ENCODE data around the gene MRPS31.

Gene MRPS31

GRCh38 chr13:40770934-40771618 lies at the start of gene MRPS31:
Gene MRPS31 (minus strand): TSS chr13:40771190. CDS start chr13:40771136, 54 bp downstream.
- DNase-seq (ENCODE audit: low read depth in 2 of 2) = peak; percentile 88 to 89

GRCh38 chr13:40819797-40820315 lies 48.9 kb upstream of the MRPS31 start:
- no peak for DNase-seq (ENCODE audit: low read depth in 2 of 2)

DNA sequence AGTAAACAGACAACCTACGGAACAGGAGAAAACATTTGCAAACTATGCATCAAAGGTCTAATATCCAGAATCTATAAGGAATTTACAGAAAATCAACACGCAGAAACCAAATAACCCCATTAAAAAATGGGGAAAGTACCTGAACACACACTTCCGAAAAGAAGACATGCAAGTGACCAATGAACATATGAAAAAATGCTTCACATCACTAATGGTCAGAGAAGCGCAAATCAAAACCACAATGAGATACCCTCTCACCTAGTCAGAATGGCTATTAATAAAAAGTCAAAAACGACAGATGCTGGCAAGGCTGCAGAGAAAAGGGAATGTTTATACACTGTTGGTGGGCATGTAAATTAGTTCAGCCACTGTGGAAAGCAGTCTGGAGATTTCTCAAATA lies 47.9 kb upstream of the MRPS31 start:
- DNase-seq (ENCODE audit: low read depth in 2 of 2) = no peak

GRCh38 chr13:40814803-40815202 lies 43.8 kb upstream of the MRPS31 start:
- no peak for DNase-seq (ENCODE audit: low read depth in 2 of 2)

DNA sequence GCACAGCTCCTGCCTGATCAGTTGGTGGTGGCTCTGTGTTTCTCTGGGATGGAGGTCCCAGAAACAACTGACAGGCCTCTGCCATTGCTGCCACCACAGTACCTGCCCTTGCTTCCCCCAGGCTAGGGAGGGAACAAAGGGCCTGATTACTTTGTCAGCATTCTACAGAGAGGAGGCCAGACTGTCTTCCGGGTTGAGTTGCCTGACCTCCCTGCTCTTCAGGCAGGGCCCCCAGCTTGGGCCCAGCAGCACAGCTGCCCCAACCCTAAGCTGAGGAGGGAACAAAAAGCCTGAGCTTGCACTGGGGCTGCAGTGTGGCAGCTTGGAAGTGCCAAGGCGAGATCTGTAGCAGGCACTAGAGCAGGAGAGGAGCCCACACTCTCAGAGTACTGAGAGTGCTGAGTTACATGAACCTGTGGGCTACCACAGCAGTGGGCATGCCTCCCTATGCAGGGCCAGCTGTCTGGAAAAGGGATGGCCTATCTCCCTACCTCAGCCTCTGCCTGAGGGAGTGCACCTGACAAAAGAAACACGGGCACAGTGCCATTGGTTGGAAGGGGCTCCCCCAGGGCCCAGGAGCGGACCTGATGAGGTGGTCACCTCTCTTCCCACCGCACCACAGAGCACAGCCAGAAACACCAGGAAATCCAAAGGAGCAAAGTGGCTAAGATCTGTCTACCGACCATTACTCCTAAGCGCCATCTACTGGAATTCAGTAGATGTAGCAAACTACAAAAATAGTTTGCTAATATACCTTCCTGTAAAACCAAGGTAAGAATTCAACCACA lies 42.9 kb upstream of the MRPS31 start:
- no peak for DNase-seq (ENCODE audit: low read depth in 2 of 2)

DNA sequence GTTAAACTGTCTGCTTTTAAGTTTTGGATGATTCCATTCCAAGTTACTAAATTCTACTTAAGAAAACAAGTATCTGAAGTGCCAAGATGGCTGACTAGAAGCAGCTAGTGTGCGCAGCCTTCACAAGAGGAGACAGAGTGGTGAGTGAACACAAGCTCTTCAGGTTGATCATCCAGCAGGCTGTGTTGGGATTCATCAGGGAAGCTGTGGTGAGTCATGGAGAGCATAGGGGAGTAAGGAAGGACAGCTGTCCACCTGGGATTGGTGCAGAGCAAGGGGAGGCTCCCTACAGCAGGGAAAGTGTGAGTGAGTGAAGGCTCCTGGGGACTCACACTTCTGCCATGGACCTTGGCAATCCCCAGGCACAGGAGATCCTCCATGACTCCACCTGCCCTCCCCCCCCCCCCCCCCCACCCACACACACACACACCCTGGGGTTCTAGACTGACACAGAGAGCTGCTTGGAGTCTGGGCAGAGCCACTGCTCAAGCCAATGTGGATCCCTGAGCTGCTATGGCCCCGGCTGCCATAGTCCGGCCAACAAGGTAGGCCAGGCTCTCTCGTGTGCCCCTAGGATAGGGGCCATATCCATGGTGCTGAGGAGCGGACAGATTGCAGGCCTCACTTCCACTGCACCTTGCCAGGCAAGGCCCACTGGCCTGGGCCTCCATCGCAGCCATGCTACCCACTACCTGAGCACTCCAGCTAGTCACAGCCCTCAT lies 41.9 kb upstream of the MRPS31 start:
- DNase-seq (ENCODE audit: low read depth in 2 of 2) = no peak

DNA sequence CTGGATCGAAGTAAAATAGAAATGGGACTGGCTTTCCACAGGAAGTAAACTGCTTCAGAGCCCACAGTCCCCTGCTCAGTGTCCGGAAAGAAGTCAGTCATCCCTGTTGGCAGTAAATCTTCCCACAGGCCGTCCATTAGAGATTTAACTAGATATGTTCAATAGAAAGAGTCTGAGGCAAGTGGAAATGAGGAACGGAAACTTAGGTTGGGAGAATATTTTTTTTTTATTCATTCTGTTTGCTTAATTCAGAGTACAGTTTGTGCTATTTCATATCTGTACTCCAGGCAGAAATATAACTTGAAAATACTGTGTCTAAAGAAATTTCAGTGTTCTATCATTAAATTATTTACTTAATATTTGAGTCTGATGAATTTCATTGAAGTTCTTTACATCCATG lies 41.1 kb upstream of the MRPS31 start:
- no peak for DNase-seq (ENCODE audit: low read depth in 2 of 2)

DNA sequence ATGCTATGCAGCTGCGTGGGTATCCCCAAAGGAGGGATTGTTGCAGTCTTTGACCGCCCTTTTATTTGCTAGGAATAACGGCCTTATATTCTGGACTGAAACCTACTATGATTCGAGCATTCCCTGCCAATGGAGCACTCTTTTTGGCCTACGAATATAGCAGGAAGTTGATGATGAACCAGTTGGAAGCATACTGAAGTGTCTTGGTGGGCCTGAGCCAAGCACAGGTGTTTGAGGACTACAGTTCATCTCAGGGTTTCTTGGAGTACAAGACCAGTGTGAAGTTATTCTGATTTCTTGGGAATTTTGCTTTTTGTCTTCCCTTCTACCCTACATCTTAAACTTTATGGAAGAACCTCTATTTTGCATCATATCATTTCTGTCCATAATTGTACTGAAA lies 38.5 kb upstream of the MRPS31 start:
- no peak for DNase-seq (ENCODE audit: low read depth in 2 of 2)

- no peak for DNase-seq (ENCODE audit: low read depth in 2 of 2)
These were observed 35.3 kb upstream of the MRPS31 start for GRCh38 chr13:40806241-40806640.

GRCh38 chr13:40803316-40803715 lies 32.3 kb upstream of the MRPS31 start:
- no peak for DNase-seq (ENCODE audit: low read depth in 2 of 2)

DNA sequence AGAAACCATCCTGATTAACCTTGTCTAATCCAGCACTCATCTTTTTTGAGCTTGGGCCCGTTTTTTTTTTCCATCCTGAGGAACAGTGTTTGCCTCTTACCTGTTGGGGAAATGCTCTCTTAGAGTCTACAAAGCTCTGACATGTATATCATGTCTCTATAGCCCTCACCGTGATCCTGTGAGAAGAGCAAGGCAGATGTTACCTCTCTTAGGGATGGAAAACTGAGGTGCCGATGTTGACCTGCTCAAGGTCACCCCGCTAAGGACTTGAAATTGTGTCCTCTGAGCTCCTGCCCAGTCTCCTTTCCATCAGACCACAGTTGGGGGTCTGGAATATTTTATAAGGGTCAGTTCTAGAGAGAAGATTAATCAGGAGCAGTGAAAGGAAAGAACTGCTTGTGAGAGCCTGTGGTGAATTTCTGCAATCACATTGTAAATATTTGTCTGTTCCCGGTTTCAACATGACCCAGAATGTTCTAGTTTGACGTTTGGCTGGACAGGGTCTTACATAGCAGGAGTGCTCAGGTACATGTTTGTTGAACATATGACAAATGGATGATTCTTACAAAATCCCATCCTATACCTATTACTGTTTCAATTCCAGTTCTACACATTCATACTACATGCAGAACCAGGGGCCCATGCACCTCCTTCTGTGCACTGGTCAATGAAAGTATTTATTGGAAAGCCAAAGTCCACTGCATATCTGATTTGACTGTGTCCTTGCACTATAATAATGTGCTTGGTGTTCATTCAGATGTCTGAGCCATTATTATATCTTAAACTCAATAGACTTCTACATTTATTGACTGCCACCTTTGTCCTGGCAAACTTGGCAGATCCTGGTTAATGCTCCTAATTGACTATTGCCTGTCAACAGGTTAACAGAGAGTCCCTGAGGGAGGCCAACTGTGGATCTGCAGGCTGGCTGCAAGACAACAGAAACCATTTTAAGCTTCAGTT lies 30.5 kb upstream of the MRPS31 start:
- DNase-seq (ENCODE audit: low read depth in 2 of 2) = no peak

- DNase-seq (ENCODE audit: low read depth in 2 of 2) = no peak
These were observed 29.6 kb upstream of the MRPS31 start for GRCh38 chr13:40800559-40800958.

GRCh38 chr13:40799508-40799907 lies 28.5 kb upstream of the MRPS31 start:
- DNase-seq (ENCODE audit: low read depth in 2 of 2) = no peak

GRCh38 chr13:40798380-40798779 lies 27.4 kb upstream of the MRPS31 start:
- DNase-seq (ENCODE audit: low read depth in 2 of 2) = no peak

DNA sequence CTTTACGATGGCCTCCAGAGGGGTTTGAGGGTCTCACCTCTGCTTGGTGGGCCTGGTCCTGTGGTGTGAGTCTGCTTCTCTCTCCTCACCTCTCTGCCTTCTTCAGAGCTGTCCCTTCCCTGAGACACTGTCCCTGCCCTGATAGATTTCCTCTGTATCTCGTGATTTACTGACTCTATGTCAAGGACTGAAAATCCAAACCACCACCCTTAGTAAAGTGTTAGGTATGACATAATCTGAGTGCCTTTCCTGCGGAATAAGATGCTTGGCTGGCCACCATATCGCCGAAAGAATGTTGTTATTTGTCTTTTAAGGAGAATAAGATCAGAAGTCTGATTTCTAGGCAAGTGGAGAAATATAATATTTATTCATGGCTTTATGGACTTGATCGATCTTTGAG lies 25.7 kb upstream of the MRPS31 start:
- DNase-seq (ENCODE audit: low read depth in 2 of 2) = no peak

DNA sequence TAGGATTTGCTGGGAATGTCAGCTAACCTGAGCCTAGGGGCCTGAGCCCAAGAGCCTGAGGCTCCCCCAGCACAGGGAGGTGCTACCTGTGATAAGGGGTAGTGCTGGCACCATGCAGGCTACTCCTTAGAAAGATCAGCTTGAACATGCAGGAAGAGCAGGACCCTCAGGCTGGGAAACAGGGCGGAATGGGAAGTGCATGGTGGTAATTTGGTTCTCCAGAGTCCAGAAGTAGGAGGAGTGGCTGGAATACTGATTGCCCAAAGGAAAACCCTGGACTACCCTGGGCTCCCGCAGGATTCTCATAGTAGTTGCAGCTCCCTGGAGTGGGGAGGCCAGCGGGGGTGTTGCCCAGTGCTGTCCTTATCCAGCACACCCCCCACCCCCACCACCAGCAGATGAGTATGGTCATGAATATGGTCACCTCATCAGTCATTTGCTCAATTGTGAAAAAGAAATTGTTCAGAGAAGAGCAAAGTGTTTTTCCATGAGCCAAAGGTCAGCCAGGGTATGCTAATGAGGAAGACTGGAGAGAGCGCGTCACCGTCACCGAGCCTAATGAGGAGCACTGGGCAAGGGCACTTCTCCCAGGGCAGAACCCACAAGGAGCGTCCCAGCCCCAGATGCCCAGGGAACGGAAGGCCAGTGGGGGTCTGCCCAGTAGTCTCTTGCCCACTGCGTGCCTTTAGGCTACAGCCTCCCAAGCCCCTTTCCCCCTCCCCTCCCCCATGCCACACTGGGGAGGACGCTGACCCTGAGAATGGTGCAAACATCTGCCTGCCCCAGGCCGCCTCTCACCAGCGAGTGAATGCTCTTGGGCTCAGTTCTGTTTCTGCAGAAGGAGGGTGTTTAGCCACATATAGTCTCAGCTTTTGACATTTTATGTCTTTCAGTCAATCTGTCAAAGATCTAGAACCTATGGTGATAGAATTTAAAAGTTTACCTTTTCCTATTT lies 23.7 kb upstream of the MRPS31 start:
- no peak for DNase-seq (ENCODE audit: low read depth in 2 of 2)

GRCh38 chr13:40793339-40793738 lies 22.3 kb upstream of the MRPS31 start:
- DNase-seq (ENCODE audit: low read depth in 2 of 2) = no peak

GRCh38 chr13:40792284-40793051 lies 21.5 kb upstream of the MRPS31 start:
- DNase-seq (ENCODE audit: low read depth in 2 of 2) = no peak

DNA sequence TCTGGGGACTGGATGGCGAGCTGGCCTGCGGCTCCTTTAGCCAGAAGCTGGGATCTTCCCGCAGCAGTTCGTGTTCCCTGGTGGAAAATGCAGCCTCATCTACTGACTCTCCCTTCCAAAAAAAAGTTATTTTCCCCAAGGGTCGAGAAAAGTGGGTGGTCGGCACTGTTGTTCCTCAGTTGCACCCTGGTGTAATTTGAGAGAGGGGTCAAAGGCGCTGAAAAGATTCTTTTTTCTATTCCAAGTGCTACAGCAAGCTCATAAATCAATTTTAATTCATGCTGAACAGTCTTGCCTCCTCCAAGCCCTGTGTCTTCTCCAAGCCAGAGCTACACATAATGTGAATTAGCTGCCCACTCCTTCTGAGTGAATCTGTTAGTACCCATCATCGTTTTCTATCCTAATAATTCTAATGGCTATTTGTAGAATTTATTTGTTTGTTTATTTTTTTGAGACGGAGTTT lies 19.2 kb upstream of the MRPS31 start:
- no peak for DNase-seq (ENCODE audit: low read depth in 2 of 2)

Data from stimulated activated CD4-positive, alpha-beta T cell treated with anti-CD3 and anti-CD28 coated beads, Interleukin-1b, Interleukin-23, amount 100 ng/mL, for 1 hour (primary cell).